Erythroblast (primary cell): Measurements from ENCODE around the gene ACVR1.
"Not testable (repeated sequence)": the region's sequence is repeated elsewhere in the genome, so short reads cannot be mapped to it uniquely, and the experiment has no call there.

Source experiments
- DNase-seq, 2 experiments: peaks; one replicate each; lab custom pipeline; 2025; lab: John Stamatoyannopoulos, UW
- GATA1 ChIP-seq: IDR thresholded peaks from 2 replicates; pipeline ENCODE4 v1.6.1; 2011; ENCODE audit warnings: low read depth, mild to moderate bottlenecking, control low read depth, low read length, moderate library complexity
- POLR2A ChIP-seq: IDR thresholded peaks from 2 replicates; pipeline ENCODE4 v1.6.1; 2011; ENCODE audit warnings: mild to moderate bottlenecking, low read length

ACVR1 gene

GRCh38 chr2:157901325-157901724 is 25.2 kb upstream of the ACVR1 start:
- peak; percentile 7 to 8 for DNase-seq
- no peak for TF ChIP-seq GATA1
- TF ChIP-seq POLR2A: no peak

GRCh38 chr2:157900684-157901083 is 24.6 kb upstream of the ACVR1 start:
- DNase-seq: no peak
- TF ChIP-seq POLR2A (no peak), GATA1 (no peak)

- TF ChIP-seq POLR2A (no peak), GATA1 (no peak)
Measured at GRCh38 chr2:157900203-157900602, 24.1 kb upstream of the ACVR1 start.

GRCh38 chr2:157899125-157899839 is 23.2 kb upstream of the ACVR1 start:
- DNase-seq: no peak
- TF ChIP-seq POLR2A: no peak
- TF ChIP-seq GATA1: no peak

More at GRCh38 chr2:157900203-157900602, 24.1 kb upstream of the ACVR1 start:
- no peak for DNase-seq

GRCh38 chr2:157898591-157898996 is 22.5 kb upstream of the ACVR1 start:
- no peak for TF ChIP-seq GATA1
- peak in 1 of 2 experiments; percentile 14 for DNase-seq

GRCh38 chr2:157897106-157897971 is 21.2 kb upstream of the ACVR1 start:
- DNase-seq: no peak
- TF ChIP-seq POLR2A: no peak

- no peak for DNase-seq
- TF ChIP-seq GATA1 (no peak), POLR2A (no peak)
Measured at GRCh38 chr2:157895531-157895930, 19.4 kb upstream of the ACVR1 start.

GRCh38 chr2:157894694-157895435 is 18.7 kb upstream of the ACVR1 start:
- no peak for DNase-seq
- TF ChIP-seq GATA1 (no peak), POLR2A (no peak)

- no peak for TF ChIP-seq GATA1
- no peak for TF ChIP-seq POLR2A
- DNase-seq: no peak
Measured at GRCh38 chr2:157893611-157894010, 17.5 kb upstream of the ACVR1 start.

GRCh38 chr2:157891643-157892041 is 15.5 kb upstream of the ACVR1 start:
- DNase-seq: no peak
- TF ChIP-seq GATA1 (no peak), POLR2A (no peak)

GRCh38 chr2:157890969-157891642 is 15.0 kb upstream of the ACVR1 start:
- no peak for TF ChIP-seq GATA1
- TF ChIP-seq POLR2A: no peak
- no peak for DNase-seq

- no peak for TF ChIP-seq GATA1
- TF ChIP-seq POLR2A: no peak
Measured at GRCh38 chr2:157887946-157888345, 11.8 kb upstream of the ACVR1 start.

GRCh38 chr2:157884533-157884932 is 8.4 kb upstream of the ACVR1 start:
- not testable (repeated sequence) for DNase-seq

More at GRCh38 chr2:157887946-157888345, 11.8 kb upstream of the ACVR1 start:
- DNase-seq: no peak
